BJ (cell line): Measurements from ENCODE around the gene CSNK1D. TPM values are rescaled to one million over a fixed set of nuclear protein-coding genes. Genes with fewer than 3 reads are reported as not detected.

Experiments used
- CTCF ChIA-PET: fragments of 350-600 bp; formaldehyde crosslinking; extraction: SDS; loops from one replicate; lab custom pipeline; 2021; ENCODE audit warnings: antibody characterized with exemption, inconsistent platforms; lab: Yijun Ruan, JAX
- POLR2A ChIA-PET: fragments of 300-600 bp; sonication (Branson Sonifier 250); formaldehyde crosslinking; extraction: SDS; loops from one replicate; lab custom pipeline; 2021; ENCODE audit warnings: antibody characterized with exemption; lab: Charles Lee
- DNase-seq: peaks from one replicate; pipeline ENCODE4 v3.0.0-alpha.2; 2011; ENCODE audit warnings: low read depth
- H3K27me3 ChIP-seq: 2 replicates; pipeline ENCODE4 v1.6.0; 2011; ENCODE audit warnings: low read length; ENCODE audit not compliant: control insufficient read depth, insufficient read depth
- H3K36me3 ChIP-seq: 2 replicates; pipeline ENCODE4 v1.5.1; 2011; ENCODE audit warnings: low read length; ENCODE audit not compliant: control insufficient read depth, insufficient read depth
- H3K4me3 ChIP-seq: 2 replicates; pipeline ENCODE4 v1.5.1; 2011; ENCODE audit warnings: low read depth, mild to moderate bottlenecking, control low read depth, low read length
- polyA plus RNA-seq: library from polyadenylated mRNA; depleted of rRNA; stranded (reverse); fragments of >200 nt; gene quantifications from 2 replicates; pipeline ENCODE4 v1.2.3, GENCODE V29; 2011
- TF ChIP-seq, protein P1 (sequence below): IDR thresholded peaks from 2 replicates; pipeline ENCODE4 v1.5.1; 2011; ENCODE audit warnings: low read depth, mild to moderate bottlenecking, control low read depth, inconsistent platforms, low read length, moderate library complexity; ENCODE audit not compliant: insufficient read depth

The CSNK1D gene
- polyA plus RNA-seq, 1 experiment: 118 TPM

DNA sequence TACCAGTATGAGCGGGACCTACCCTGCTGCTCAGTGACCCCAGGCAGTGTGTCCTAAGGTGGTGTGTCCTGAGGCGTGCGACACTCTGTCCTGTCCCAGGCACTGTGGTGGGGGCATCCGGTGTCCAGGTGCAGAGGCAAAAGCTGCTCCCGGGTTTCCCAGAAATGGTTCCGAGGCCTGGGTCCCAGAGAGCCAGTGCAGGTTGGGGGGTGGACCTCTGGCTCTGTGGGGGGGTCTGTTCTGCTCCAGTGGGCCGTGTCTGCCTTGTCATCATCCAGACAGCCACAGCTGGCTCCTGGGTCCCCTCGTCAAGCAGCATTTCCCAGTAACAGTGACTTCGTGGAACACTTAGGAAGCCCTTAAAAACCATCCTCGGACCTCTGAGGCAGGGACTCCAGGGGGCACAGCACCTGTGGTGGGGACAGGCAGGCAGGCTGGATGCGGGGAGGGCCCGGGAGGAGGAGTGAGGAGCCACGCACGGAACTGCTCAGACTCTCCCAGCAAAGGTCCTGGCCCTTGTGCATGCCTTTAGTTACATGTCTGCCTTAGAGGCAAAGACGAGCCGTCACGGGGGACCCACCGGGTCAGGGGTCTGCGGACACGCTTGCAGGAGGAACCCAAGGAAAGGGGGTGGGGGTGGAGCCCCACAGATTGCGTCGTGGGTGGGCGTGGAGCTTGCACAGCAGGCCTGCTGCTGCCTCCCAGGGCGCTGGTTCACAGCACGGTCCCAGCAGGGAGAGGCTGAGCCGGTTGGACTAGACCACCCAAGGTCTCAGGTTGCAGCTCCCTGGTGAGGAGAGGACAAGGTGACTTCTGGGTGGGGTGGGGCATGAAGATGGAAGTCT is 39.1 kb downstream of the CSNK1D start:
- TF ChIP-seq, protein P1, sequence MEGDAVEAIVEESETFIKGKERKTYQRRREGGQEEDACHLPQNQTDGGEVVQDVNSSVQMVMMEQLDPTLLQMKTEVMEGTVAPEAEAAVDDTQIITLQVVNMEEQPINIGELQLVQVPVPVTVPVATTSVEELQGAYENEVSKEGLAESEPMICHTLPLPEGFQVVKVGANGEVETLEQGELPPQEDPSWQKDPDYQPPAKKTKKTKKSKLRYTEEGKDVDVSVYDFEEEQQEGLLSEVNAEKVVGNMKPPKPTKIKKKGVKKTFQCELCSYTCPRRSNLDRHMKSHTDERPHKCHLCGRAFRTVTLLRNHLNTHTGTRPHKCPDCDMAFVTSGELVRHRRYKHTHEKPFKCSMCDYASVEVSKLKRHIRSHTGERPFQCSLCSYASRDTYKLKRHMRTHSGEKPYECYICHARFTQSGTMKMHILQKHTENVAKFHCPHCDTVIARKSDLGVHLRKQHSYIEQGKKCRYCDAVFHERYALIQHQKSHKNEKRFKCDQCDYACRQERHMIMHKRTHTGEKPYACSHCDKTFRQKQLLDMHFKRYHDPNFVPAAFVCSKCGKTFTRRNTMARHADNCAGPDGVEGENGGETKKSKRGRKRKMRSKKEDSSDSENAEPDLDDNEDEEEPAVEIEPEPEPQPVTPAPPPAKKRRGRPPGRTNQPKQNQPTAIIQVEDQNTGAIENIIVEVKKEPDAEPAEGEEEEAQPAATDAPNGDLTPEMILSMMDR: no peak
- no peak for DNase-seq
- H3K4me3 ChIP-seq: no peak overlapping the region
- peaks cover 53% of the 10 kb centered on the region for H3K36me3 ChIP-seq
- CTCF ChIA-PET: interaction anchor here (0.6 to 2.2 kb wide), 4 partner anchors 9 to 204 kb away, joined by 3 to 22 read pairs (median 4); no protein-coding TSS in a partner anchor
- H3K27me3 ChIP-seq: no peaks in the 10 kb centered on the region
- POLR2A ChIA-PET: no interaction called here

DNA sequence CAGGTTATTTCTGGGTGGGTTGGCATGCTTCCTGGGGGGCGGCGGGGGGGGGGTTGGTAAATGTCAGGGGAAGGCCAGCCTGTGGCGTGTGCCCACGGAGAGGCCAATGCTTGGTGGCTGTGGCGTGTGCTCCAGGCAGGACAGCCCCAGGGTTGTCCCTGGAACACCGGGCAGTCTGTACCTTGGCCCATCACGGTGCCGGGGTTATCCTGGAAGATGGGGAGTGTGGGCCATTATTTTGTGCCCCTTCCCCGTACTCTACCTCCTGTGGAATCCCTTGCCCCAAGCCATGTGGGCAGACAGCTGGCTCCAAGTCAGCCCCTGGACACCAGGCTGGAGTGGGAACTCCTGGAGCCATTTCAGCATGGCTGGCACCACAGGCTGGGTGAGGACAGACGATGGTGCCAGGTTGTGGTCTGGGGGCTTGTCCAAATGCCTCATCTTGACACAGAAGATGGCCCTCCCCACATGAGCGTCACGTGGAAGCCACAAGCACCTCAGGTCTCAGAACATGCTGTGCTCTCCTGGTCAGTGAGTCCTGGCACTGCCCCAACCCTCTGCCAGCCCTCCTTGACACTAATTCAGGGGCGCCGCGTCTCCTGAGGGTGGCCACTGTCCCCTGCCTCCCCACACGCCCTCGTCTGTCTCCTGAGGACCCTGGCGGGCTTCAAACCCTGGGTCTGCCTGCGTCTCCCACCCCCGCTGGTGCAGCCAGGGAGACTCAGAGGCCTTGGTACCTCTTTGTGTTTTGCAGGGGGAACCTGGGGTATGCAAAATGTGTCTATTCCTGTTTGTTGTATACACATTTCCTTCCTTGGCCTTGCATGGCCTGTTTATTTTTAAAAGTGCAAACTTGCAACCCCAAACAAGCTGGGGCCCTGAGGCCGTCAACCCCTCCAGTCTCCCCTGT is 40.4 kb downstream of the CSNK1D start:
- DNase-seq: no peak
- H3K4me3 ChIP-seq: no peak overlapping the region; the same call in 1 of the 2 replicates
- ChIA-PET CTCF (no interaction called here), POLR2A (no interaction called here)
- peaks cover 44% of the 10 kb centered on the region for H3K36me3 ChIP-seq
- H3K27me3 ChIP-seq: no peaks in the 10 kb centered on the region
- TF ChIP-seq, protein P1: no peak

DNA sequence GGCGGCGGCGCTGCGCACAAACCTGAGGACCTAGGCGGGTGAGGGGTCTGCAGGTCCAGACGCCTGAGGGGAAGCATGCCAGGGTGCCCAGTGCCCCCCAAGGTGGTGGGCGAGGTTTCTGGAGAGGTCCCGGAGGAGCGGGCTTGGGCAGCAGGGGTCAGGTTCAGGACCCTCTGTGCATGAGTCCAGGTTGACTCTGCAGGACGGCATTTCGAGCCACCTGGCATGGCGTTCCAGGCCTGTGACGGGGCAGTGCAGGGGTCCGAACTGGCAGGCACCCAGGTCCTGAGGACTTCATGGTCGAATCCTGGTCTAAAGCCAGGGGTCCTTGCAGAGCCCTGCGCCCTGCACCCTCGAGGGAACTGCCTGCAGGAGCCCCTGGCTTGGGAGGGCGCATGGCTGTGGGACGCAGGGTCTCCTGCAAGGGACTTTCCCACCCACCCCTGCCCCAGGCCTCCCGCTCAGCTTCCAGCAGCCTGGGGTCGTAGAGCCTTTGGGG is 41.1 kb downstream of the CSNK1D start:
- Histone ChIP-seq H3K4me3 (peak overlapping the region; percentile 98), H3K27me3 (no peaks in the 10 kb centered on the region), H3K36me3 (peaks cover 37% of the 10 kb centered on the region)
- CTCF ChIA-PET: interaction anchor here (1.5 kb wide), 1 partner anchor 27 kb away, joined by 4 read pairs; no protein-coding TSS in a partner anchor
- TF ChIP-seq, protein P1: no peak
- POLR2A ChIA-PET: no interaction called here
- no peak for DNase-seq

DNA sequence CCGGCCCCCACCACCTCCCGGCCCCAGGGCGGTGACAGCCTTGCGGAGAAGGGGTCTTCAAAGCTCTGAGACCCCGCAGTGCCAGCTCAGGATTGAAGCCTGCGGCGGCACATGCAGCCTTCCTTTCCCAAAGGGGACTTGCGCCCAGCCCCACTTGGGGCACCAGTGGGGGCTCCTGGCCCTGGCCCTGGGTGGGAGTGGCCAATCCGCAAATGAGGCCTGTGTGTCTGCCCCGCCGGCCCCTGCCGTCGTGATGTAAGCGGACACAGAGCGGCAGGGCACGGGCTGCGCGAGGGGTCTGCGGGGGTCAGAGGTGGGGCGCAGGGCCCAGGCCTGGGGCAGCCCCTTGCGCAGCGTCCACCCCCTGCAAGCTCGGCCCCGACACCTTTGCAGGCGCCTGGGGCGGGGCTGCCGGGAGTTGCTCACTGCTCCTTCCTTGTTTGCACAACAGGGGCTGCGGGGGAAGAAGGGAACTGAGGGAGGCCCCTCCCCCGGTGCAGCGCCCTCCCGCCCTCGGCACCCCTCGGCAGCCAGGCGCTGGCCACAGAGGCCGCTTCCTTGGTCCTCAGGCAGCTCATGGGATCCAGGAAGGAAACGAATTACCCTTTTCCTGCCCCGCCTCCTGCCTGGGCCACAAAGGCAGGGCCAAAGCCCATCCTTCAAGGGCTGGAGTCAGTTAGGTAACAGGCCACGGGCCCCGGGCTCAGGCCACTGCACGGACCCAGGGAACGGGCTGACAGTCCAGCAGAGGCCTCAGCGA is 41.8 kb downstream of the CSNK1D start:
- peaks cover 31% of the 10 kb centered on the region for H3K36me3 ChIP-seq
- no peaks in the 10 kb centered on the region for H3K27me3 ChIP-seq
- DNase-seq: no peak
- ChIA-PET POLR2A (no interaction called here), CTCF (interaction anchor here (1.0 to 1.5 kb wide), 2 partner anchors 26 to 201 kb away, joined by 3 to 4 read pairs; no protein-coding TSS in a partner anchor)
- H3K4me3 ChIP-seq: peak overlapping the region; percentile 98
- TF ChIP-seq, protein P1: no peak
